NCI-H1930 (cell line): ENCODE data around the gene GRIA1.

Experiments used
- DNase-seq, 2 experiments: peaks; one replicate each; lab custom pipeline; 2025; lab: John Stamatoyannopoulos, UW

Gene GRIA1

GRCh38 chr5:153613144-153613543 is 122.7 kb downstream of the GRIA1 start:
- no peak for DNase-seq

GRCh38 chr5:153613672-153614071 is 123.2 kb downstream of the GRIA1 start:
- no peak for DNase-seq

GRCh38 chr5:153617190-153617589 is 126.7 kb downstream of the GRIA1 start:
- no peak for DNase-seq

GRCh38 chr5:153618307-153618706 is 127.8 kb downstream of the GRIA1 start:
- DNase-seq = no peak

GRCh38 chr5:153618867-153619266 is 128.4 kb downstream of the GRIA1 start:
- DNase-seq = no peak

GRCh38 chr5:153619771-153620170 is 129.3 kb downstream of the GRIA1 start:
- DNase-seq = no peak

- DNase-seq = no peak
These were observed 132.7 kb downstream of the GRIA1 start for GRCh38 chr5:153623124-153623523.

GRCh38 chr5:153623751-153624450 is 133.4 kb downstream of the GRIA1 start:
- no peak for DNase-seq

- DNase-seq = no peak
These were observed 133.9 kb downstream of the GRIA1 start for GRCh38 chr5:153624451-153624765.

GRCh38 chr5:153625826-153626354 is 135.4 kb downstream of the GRIA1 start:
- DNase-seq = no peak

GRCh38 chr5:153626836-153627235 is 136.4 kb downstream of the GRIA1 start:
- DNase-seq = no peak

GRCh38 chr5:153629027-153629895 is 138.8 kb downstream of the GRIA1 start:
- no peak for DNase-seq

- DNase-seq = no peak
These were observed 140.1 kb downstream of the GRIA1 start for GRCh38 chr5:153630546-153630945.

- no peak for DNase-seq
These were observed 142.3 kb downstream of the GRIA1 start for GRCh38 chr5:153632748-153633290.

- no peak for DNase-seq
These were observed 146.4 kb downstream of the GRIA1 start for GRCh38 chr5:153636670-153637451.

GRCh38 chr5:153640293-153640692 is 149.8 kb downstream of the GRIA1 start:
- DNase-seq = no peak

GRCh38 chr5:153641183-153641688 is 150.8 kb downstream of the GRIA1 start:
- no peak for DNase-seq

- no peak for DNase-seq
These were observed 164.2 kb downstream of the GRIA1 start for GRCh38 chr5:153654504-153655200.

- DNase-seq = no peak
These were observed 164.7 kb downstream of the GRIA1 start for GRCh38 chr5:153655201-153655510.

GRCh38 chr5:153658149-153658548 is 167.7 kb downstream of the GRIA1 start:
- no peak for DNase-seq

GRCh38 chr5:153658606-153659005 is 168.1 kb downstream of the GRIA1 start:
- no peak for DNase-seq
